HepG2 (cell line): ENCODE measurements around the gene POLR3H. TPM values are rescaled to one million over a fixed set of nuclear protein-coding genes. Genes with fewer than 3 reads are reported as not detected.

Source experiments
- BCL3 ChIP-seq: sonication (generic); formaldehyde crosslinking; IDR thresholded peaks from 2 replicates; pipeline ENCODE4 v1.5.1; 2020; ENCODE audit warnings: mild to moderate bottlenecking, missing genetic modification reagents, moderate library complexity
- FUBP1 ChIP-seq: sonication (generic); formaldehyde crosslinking; IDR thresholded peaks from 2 replicates; pipeline ENCODE4 v1.5.1; 2020; ENCODE audit warnings: missing genetic modification reagents, mild to moderate bottlenecking, borderline replicate concordance
- GABPB1 ChIP-seq: IDR thresholded peaks from 2 replicates; pipeline ENCODE4 v1.6.1; 2016; ENCODE audit warnings: mild to moderate bottlenecking, missing genetic modification reagents, moderate library complexity, missing compliant biosample characterization
- NFAT5 ChIP-seq: sonication (generic); formaldehyde crosslinking; IDR thresholded peaks from 2 replicates; pipeline ENCODE4 v1.4.0; 2020; ENCODE audit warnings: missing genetic modification reagents
- NR1H2 ChIP-seq: sonication (generic); formaldehyde crosslinking; IDR thresholded peaks from 2 replicates; pipeline ENCODE4 v1.8.1; 2022; ENCODE audit warnings: low read depth, missing genetic modification reagents, borderline replicate concordance
- SMARCE1 ChIP-seq: fragments of 450-650 bp; IDR thresholded peaks from 2 replicates; pipeline ENCODE4 v1.6.1; 2017; ENCODE audit warnings: borderline replicate concordance
- SP5 ChIP-seq: IDR thresholded peaks from 2 replicates; pipeline ENCODE4 v1.6.1; 2016; ENCODE audit warnings: low read depth, borderline replicate concordance
- ZNF225 ChIP-seq: sonication (generic); formaldehyde crosslinking; IDR thresholded peaks from 2 replicates; pipeline ENCODE4 v1.4.0; 2020; ENCODE audit warnings: mild to moderate bottlenecking, missing genetic modification reagents
- ZNF407 ChIP-seq: sonication (generic); formaldehyde crosslinking; IDR thresholded peaks from one replicate; pipeline ENCODE4 v1.5.1; 2020; ENCODE audit warnings: mild to moderate bottlenecking, missing genetic modification reagents; ENCODE audit errors: not compliant biosample characterization
- ZNF501 ChIP-seq: sonication (generic); formaldehyde crosslinking; IDR thresholded peaks from 2 replicates; pipeline ENCODE4 v1.5.1; 2020; ENCODE audit warnings: mild to moderate bottlenecking, moderate library complexity, missing genetic modification reagents
- polyA plus RNA-seq, 8 experiments: library from polyadenylated mRNA; depleted of rRNA in 3 of 8; stranded (reverse) in 7 of 8; unstranded in 1 of 8; fragments of >200 nt; fragmentation: Illumina TruSeq in 4 of 8; extraction: Trizol in 4 of 8; gene quantifications; 2 replicates each; pipeline versions ENCODE4 v1.2.1 to v1.2.3, GENCODE V29; 2011 to 2016; ENCODE audit warnings: low read depth in 4 of 8, missing spikeins in 1 of 8, mixed read lengths in 1 of 8; ENCODE audit not compliant: insufficient read depth in 1 of 8
- total RNA-seq, 5 experiments: library from RNA; depleted of rRNA; stranded (reverse); fragments of >200 nt; fragmentation: Illumina TruSeq; extraction: Trizol; gene quantifications; 2 replicates each; pipeline ENCODE4 v1.2.3, GENCODE V29; 2016; ENCODE audit warnings: low read depth in 1 of 5

The POLR3H gene
- total and polyA plus RNA-seq, 2 of the 13 experiments (the other 11 are each of a cell fraction or from before 2014, with no cell fraction given): 10.3 to 28.6 TPM

- TF ChIP-seq ZNF407 (no peak), SMARCE1 (no peak), NFAT5 (CRISPR knock-in tag) (no peak), NR1H2 (CRISPR knock-in tag) (no peak), ZNF501 (peak; percentile 45; the same call in 1 of the 2 replicates), SP5 (peak; percentile 54), ZNF225 (CRISPR knock-in tag) (0 out of 2 replicates have a peak, but pooled peaks have one; percentile 62), GABPB1 (CRISPR knock-in tag) (peak; percentile 81), FUBP1 (no peak), BCL3 (CRISPR knock-in tag) (no peak)
These were observed at the start of gene POLR3H (continued) for GRCh38 chr22:41543854-41544670.
